Karpas-422 (cell line): ENCODE results near the gene SFXN1. TPM values are rescaled to one million over a fixed set of nuclear protein-coding genes. Genes with fewer than 3 reads are reported as not detected.
"Not testable (repeated sequence)": the region's sequence is repeated elsewhere in the genome, so short reads cannot be mapped to it uniquely, and the experiment has no call there.

ENCODE experiments used
- DNase-seq: peaks from one replicate; pipeline ENCODE4 v3.0.0-alpha.2; 2015
- H2AFZ ChIP-seq: fragments of 200-600 bp; sonication (generic); 2 replicates; pipeline ENCODE4 v1.6.1; 2014; ENCODE audit warnings: antibody characterized with exemption, low read length, mixed read lengths
- H3K27ac ChIP-seq: fragments of 200-600 bp; sonication (generic); 2 replicates; pipeline ENCODE4 v1.5.1; 2014; ENCODE audit warnings: mild to moderate bottlenecking, low read length, moderate library complexity
- H3K27me3 ChIP-seq: fragments of 200-600 bp; sonication (generic); 2 replicates; pipeline ENCODE4 v1.6.1; 2014; ENCODE audit warnings: low read length, mixed read lengths
- H3K36me3 ChIP-seq: fragments of 200-600 bp; sonication (generic); 2 replicates; pipeline ENCODE4 v1.6.1; 2014; ENCODE audit warnings: low read length, mixed read lengths; ENCODE audit not compliant: insufficient read depth
- H3K4me1 ChIP-seq: fragments of 200-600 bp; sonication (generic); 2 replicates; pipeline ENCODE4 v1.6.1; 2014; ENCODE audit warnings: mild to moderate bottlenecking, low read length, mixed read lengths
- H3K4me2 ChIP-seq: fragments of 200-600 bp; sonication (generic); 2 replicates; pipeline ENCODE4 v1.6.1; 2014; ENCODE audit warnings: low read length, low read depth, mild to moderate bottlenecking; ENCODE audit not compliant: poor library complexity, severe bottlenecking
- H3K4me3 ChIP-seq: fragments of 200-600 bp; sonication (generic); 2 replicates; pipeline ENCODE4 v1.5.1; 2014; ENCODE audit warnings: mild to moderate bottlenecking, antibody characterized with exemption, low read length, mixed read lengths
- H3K79me2 ChIP-seq: fragments of 200-600 bp; sonication (generic); 2 replicates; pipeline ENCODE4 v1.6.1; 2014; ENCODE audit warnings: mild to moderate bottlenecking, low read length, mixed read lengths
- H3K9ac ChIP-seq: fragments of 200-600 bp; sonication (generic); 2 replicates; pipeline ENCODE4 v1.6.0; 2014; ENCODE audit warnings: low read length
- H3K9me2 ChIP-seq: fragments of 200-600 bp; sonication (generic), shearing (Covaris generic); replicated peaks from 2 replicates; pipeline ENCODE4 v1.6.0; 2014; ENCODE audit warnings: mild to moderate bottlenecking, low read length, moderate library complexity; ENCODE audit not compliant: insufficient read depth
- H3K9me3 ChIP-seq: fragments of 300-700, 200-600 bp; sonication (generic); 2 replicates; pipeline ENCODE4 v1.6.1; 2014; ENCODE audit warnings: low read length, mixed read lengths
- H4K20me1 ChIP-seq: fragments of 200-600 bp; sonication (generic); 2 replicates; pipeline ENCODE4 v1.6.1; 2014; ENCODE audit warnings: mild to moderate bottlenecking, antibody characterized with exemption, low read length, low read depth; ENCODE audit not compliant: insufficient read depth
- total RNA-seq: library from RNA; depleted of rRNA; stranded (reverse); fragments of >200 nt; shearing (Covaris generic); gene quantifications from 2 replicates; pipeline ENCODE4 v1.2.3, GENCODE V29; 2014; ENCODE audit warnings: low replicate concordance

The SFXN1 gene
- total RNA-seq, 1 experiment from 2014 or later, result 87.3 TPM

DNA sequence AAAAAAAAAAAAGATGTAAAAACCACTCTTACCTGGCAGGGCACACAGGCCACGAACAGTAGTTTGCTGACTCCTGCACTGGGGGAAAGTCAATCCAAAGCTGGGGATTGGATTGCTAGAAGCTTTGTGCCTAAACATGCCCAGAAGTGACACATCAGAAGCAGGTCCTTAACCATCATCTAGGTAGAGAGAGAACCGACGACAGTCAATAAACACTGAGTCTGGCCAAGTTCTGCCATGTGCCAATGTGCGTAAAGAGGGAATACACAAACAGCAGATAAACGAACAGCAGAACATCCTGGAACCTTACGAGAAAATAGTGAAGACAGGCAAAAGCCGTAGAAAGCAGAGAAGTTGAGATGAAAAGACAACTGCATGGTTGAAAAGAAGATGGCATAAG is 14.9 kb downstream of the SFXN1 start:
- peaks cover 58% of the 10 kb centered on the region for H3K36me3 ChIP-seq
- H3K9ac ChIP-seq, result no peak overlapping the region
- no peaks in the 10 kb centered on the region for H3K9me2 ChIP-seq
- H2AFZ ChIP-seq, result no peak overlapping the region
- peaks cover 30% of the 10 kb centered on the region for H4K20me1 ChIP-seq
- no peaks in the 10 kb centered on the region for H3K4me1 ChIP-seq
- H3K4me3 ChIP-seq, result no peak overlapping the region
- DNase-seq, result no peak
- H3K4me2 ChIP-seq, result no peak overlapping the region
- H3K79me2 ChIP-seq, result peaks cover 92% of the 10 kb centered on the region
- no peaks in the 10 kb centered on the region for H3K9me3 ChIP-seq
- H3K27me3 ChIP-seq, result no peaks in the 10 kb centered on the region
- no peak overlapping the region for H3K27ac ChIP-seq

DNA sequence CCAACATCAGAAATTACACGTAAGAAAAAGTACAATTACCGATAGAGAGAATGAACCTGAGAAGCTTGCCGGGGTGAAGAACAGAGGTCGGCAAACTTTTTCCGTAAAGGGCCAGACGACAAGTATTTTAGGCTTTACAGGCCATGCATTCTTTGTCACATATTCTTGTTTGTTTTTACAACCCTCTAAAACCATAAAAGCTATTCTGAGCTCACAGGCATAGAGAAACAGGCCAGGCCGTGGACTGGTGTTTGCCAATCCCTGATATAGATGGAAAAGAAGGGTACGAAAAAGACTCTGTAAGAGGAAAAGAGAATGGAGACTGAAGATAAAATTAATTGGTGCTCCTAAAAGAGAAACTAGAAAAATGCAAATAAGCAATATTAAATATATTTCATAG is 15.4 kb downstream of the SFXN1 start:
- no peak overlapping the region for H3K27ac ChIP-seq
- no peak for DNase-seq
- no peaks in the 10 kb centered on the region for H3K27me3 ChIP-seq
- no peak overlapping the region for H3K9ac ChIP-seq
- H3K4me3 ChIP-seq, result no peak overlapping the region
- no peaks in the 10 kb centered on the region for H3K9me3 ChIP-seq
- peaks cover 26% of the 10 kb centered on the region for H4K20me1 ChIP-seq
- H3K4me2 ChIP-seq, result no peak overlapping the region
- H3K79me2 ChIP-seq, result peaks cover 92% of the 10 kb centered on the region
- no peaks in the 10 kb centered on the region for H3K9me2 ChIP-seq
- H2AFZ ChIP-seq, result no peak overlapping the region
- H3K36me3 ChIP-seq, result peaks cover 55% of the 10 kb centered on the region
- H3K4me1 ChIP-seq, result no peaks in the 10 kb centered on the region

DNA sequence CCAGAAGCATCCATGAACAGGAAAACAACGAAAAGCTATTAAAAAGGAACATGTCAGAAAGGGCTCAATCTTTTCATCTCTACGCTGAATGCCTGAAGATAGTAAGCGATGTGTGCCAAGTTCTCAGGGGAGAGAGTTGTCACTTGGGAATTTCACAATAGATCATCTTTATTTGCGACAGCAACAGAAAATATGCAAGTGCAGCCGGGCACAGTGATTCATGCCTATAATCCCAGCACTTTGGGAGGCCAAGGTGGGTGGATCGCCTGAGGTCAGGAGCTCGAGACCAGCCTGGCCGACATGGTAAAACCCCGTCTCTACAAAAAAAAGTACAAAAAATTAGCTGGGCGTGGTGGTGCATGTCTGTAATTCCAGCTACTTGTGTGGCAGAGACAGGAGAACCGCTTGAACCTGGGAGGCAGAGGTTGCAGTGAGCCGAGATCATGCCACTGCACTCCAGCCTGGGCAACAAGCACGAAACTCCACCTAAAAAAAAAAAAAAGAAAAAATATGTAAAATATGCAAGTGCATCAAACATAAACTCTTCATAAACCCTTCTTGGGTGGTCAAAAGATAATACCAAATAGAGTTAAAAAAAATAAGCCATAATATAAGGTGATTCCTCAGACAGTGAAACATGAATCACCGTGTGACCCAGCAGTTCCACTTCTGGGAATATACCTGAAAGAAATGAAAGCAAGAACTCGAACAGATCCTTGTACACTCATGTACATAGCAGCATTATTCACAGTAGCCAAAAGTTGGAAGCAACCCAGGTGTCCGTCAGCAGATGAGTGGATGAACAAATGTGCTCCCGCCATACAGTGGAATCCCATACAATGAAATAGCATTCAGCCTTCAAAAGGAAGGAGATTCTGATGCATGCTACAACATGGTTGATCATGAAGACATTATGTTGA is 16.2 kb downstream of the SFXN1 start:
- Histone ChIP-seq H3K36me3 (peaks cover 52% of the 10 kb centered on the region), H3K4me3 (no peak overlapping the region), H3K9ac (no peak overlapping the region), H3K9me3 (no peaks in the 10 kb centered on the region), H3K27ac (no peak overlapping the region), H3K4me2 (no peak overlapping the region), H3K4me1 (no peaks in the 10 kb centered on the region), H3K79me2 (peaks cover 92% of the 10 kb centered on the region), H2AFZ (no peak overlapping the region), H3K9me2 (no peaks in the 10 kb centered on the region), H4K20me1 (peaks cover 18% of the 10 kb centered on the region), H3K27me3 (no peaks in the 10 kb centered on the region)
- DNase-seq, result no peak

DNA sequence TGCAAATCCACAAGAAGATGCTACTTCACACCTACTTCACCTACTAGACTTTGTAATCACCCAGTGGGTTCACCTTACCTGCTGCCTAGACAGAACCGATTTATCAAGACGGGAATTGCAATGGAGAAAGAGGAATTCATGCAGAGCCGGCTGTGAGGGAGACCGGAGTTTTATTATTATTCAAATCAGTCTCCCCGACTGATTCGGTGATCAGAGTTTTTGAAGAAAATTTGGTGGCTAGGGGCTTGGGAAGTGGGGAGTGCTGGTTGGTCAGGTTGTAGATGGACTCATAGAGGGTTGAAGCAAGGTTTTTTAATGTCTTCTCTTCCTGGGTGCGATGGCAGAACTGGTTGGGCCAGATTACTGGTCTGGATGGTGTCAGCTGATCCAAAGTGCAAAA is 23.4 kb downstream of the SFXN1 start:
- no peak overlapping the region for H3K4me3 ChIP-seq
- no peak overlapping the region for H3K4me2 ChIP-seq
- no peak overlapping the region for H3K27ac ChIP-seq
- H3K9me3 ChIP-seq, result no peaks in the 10 kb centered on the region
- H3K9ac ChIP-seq, result no peak overlapping the region
- peaks cover 91% of the 10 kb centered on the region for H3K79me2 ChIP-seq
- no peaks in the 10 kb centered on the region; the same call in 1 of the 2 replicates for H3K9me2 ChIP-seq
- H3K36me3 ChIP-seq, result peaks cover 32% of the 10 kb centered on the region
- no peaks in the 10 kb centered on the region for H3K27me3 ChIP-seq
- no peak for DNase-seq
- H3K4me1 ChIP-seq, result no peaks in the 10 kb centered on the region
- 0 out of 2 replicates have a peak, but pooled peaks cover 4% of the 10 kb centered on the region for H4K20me1 ChIP-seq
- no peak overlapping the region for H2AFZ ChIP-seq

DNA sequence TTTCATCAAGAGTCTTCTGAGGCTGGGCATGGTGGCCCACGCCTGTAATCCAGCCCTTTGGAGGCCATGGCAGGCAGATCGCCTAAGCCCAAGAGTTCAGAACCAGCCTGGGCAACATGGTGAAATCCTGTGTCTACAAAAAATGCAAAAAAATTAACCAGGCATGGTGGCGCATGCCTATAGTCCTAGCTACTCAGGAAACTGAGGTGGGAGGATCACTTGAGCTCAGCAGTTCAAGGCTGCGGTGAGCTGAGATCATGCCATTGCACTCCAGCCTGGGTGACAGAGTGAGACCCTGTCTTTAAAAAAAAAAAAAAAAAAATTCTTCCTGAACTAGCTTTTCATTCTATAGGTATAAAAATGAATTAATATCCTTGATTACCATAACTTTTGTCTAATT is 29.3 kb downstream of the SFXN1 start:
- not testable (repeated sequence) for H3K27ac ChIP-seq, H3K9ac ChIP-seq, H3K9me3 ChIP-seq, H3K4me2 ChIP-seq, H3K4me3 ChIP-seq, H2AFZ ChIP-seq, H3K27me3 ChIP-seq, H3K9me2 ChIP-seq, H3K4me1 ChIP-seq, DNase-seq
- H3K79me2 ChIP-seq, result peaks cover 53% of the 10 kb centered on the region
- H3K36me3 ChIP-seq, result peaks cover 51% of the 10 kb centered on the region
- H4K20me1 ChIP-seq, result peaks cover 11% of the 10 kb centered on the region; the same call in 1 of the 2 replicates

DNA sequence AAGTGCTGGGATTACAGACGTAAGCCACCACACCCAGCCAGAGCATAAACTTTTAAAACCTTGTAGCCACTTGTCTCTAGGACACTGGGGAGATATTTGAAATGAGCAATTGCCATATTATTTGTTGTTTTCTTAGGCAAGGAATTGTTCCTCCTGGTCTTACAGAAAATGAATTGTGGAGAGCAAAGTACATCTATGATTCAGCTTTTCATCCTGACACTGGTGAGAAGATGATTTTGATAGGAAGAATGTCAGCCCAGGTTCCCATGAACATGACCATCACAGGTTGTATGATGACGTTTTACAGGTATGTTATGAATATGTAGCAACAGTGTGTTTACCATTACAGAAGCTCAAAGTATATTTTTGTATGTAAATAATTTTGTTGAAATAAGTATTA is 30.5 kb downstream of the SFXN1 start:
- no peak for DNase-seq

DNA sequence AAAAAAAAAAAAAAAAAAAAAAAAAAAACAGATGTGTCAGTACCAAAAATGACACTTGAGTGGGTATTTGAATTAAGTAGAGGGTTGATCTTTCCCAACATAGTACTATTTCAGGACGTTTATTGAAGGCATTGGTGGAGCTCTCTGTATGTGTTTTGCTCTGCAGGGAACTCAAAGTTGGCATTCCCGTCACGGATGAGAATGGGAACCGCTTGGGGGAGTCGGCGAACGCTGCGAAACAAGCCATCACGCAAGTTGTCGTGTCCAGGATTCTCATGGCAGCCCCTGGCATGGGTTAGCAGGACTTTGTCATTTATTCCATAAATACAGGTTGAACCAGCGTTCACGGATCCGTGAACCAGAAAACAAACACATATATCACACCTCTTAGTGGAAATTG is 34.9 kb downstream of the SFXN1 start:
- no peaks in the 10 kb centered on the region for H3K4me1 ChIP-seq
- DNase-seq, result no peak
- peaks cover 3% of the 10 kb centered on the region; the same call in 1 of the 2 replicates for H4K20me1 ChIP-seq
- H3K27ac ChIP-seq, result no peak overlapping the region
- H3K9me2 ChIP-seq, result no peaks in the 10 kb centered on the region
- H3K4me2 ChIP-seq, result no peak overlapping the region
- no peak overlapping the region for H3K9ac ChIP-seq
- peaks cover 83% of the 10 kb centered on the region for H3K36me3 ChIP-seq
- no peaks in the 10 kb centered on the region for H3K9me3 ChIP-seq
- H3K27me3 ChIP-seq, result no peaks in the 10 kb centered on the region
- no peak overlapping the region for H2AFZ ChIP-seq
- H3K4me3 ChIP-seq, result no peak overlapping the region
- peaks cover 9% of the 10 kb centered on the region; the same call in 1 of the 2 replicates for H3K79me2 ChIP-seq

More for the DNA sequence above, 30.5 kb downstream of the SFXN1 start:
- peaks cover 52% of the 10 kb centered on the region for H3K36me3 ChIP-seq
- H3K4me3 ChIP-seq, result no peak overlapping the region
- H3K9me3 ChIP-seq, result no peaks in the 10 kb centered on the region
- H3K9me2 ChIP-seq, result no peaks in the 10 kb centered on the region
- no peaks in the 10 kb centered on the region for H3K27me3 ChIP-seq
- no peaks in the 10 kb centered on the region for H3K4me1 ChIP-seq
- peaks cover 11% of the 10 kb centered on the region; the same call in 1 of the 2 replicates for H4K20me1 ChIP-seq
- no peak overlapping the region for H3K9ac ChIP-seq
- H3K4me2 ChIP-seq, result no peak overlapping the region
- no peak overlapping the region for H3K27ac ChIP-seq
- peaks cover 41% of the 10 kb centered on the region for H3K79me2 ChIP-seq
- H2AFZ ChIP-seq, result no peak overlapping the region

DNA sequence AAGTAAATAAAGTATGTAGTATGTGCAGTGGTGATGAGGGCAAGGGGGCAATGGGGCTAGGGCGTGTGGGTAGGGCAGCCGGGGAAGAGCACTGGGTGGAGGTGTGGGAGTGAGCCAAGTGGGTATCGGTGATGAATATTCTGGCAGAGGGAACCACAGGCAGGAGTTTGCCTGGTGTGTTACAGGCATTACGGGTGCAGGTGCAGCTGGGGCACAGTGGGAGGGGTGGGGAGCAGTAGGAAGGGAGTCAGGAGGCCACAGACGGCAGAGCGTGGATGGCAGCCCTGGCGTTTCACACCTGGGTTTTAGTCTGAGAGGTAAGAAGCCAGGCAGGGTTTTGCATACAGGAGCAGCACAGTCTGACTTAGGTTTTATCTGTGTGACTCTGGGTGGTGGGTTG is 35.4 kb downstream of the SFXN1 start:
- no peak overlapping the region for H3K27ac ChIP-seq
- H3K4me1 ChIP-seq, result no peaks in the 10 kb centered on the region
- H3K4me3 ChIP-seq, result no peak overlapping the region
- peaks cover 88% of the 10 kb centered on the region for H3K36me3 ChIP-seq
- H4K20me1 ChIP-seq, result peaks cover 3% of the 10 kb centered on the region; the same call in 1 of the 2 replicates
- H3K9me2 ChIP-seq, result no peaks in the 10 kb centered on the region
- no peak for DNase-seq
- H3K9ac ChIP-seq, result no peak overlapping the region
- no peak overlapping the region for H2AFZ ChIP-seq
- peaks cover 9% of the 10 kb centered on the region; the same call in 1 of the 2 replicates for H3K79me2 ChIP-seq
- no peak overlapping the region for H3K4me2 ChIP-seq
- no peaks in the 10 kb centered on the region for H3K9me3 ChIP-seq
- no peaks in the 10 kb centered on the region for H3K27me3 ChIP-seq
